Urothelium cell line (cell line): ENCODE data around the gene CTAGE15.
"Not testable (repeated sequence)": the region's sequence is repeated elsewhere in the genome, so short reads cannot be mapped to it uniquely, and the experiment has no call there.

ENCODE experiments used
- DNase-seq: peaks from one replicate; pipeline ENCODE4 v3.0.0; 2011; ENCODE audit warnings: low spot score, mixed read lengths
- FAIRE-seq: peaks from 2 replicates; lab custom pipeline; 2011; peaks lifted over from hg19 to GRCh38; lab: Jason Lieb, UNC

The CTAGE15 gene

GRCh38 chr7:143571501-143571900, at the start of gene CTAGE15:
Gene CTAGE15, plus strand, starts transcription at chr7:143571801. Its CDS starts 17 bp downstream, at chr7:143571818.
- not testable (repeated sequence) for FAIRE-seq, DNase-seq

GRCh38 chr7:143522309-143522916, 49.2 kb upstream of the CTAGE15 start:
- not testable (repeated sequence) for DNase-seq, FAIRE-seq

- not testable (repeated sequence) for DNase-seq, FAIRE-seq
These were observed 40.3 kb upstream of the CTAGE15 start for GRCh38 chr7:143531169-143531926.

- DNase-seq, FAIRE-seq: not testable (repeated sequence)
These were observed 39.7 kb upstream of the CTAGE15 start for GRCh38 chr7:143531932-143532331.

GRCh38 chr7:143533213-143533839, 38.3 kb upstream of the CTAGE15 start:
- not testable (repeated sequence) for FAIRE-seq, DNase-seq

GRCh38 chr7:143536443-143536842, 35.2 kb upstream of the CTAGE15 start:
- DNase-seq, FAIRE-seq: not testable (repeated sequence)

- not testable (repeated sequence) for FAIRE-seq
These were observed 28.1 kb upstream of the CTAGE15 start for GRCh38 chr7:143543288-143544038.

GRCh38 chr7:143555968-143556367, 15.6 kb upstream of the CTAGE15 start:
- not testable (repeated sequence) for FAIRE-seq

More at GRCh38 chr7:143543288-143544038, 28.1 kb upstream of the CTAGE15 start:
- DNase-seq: not testable (repeated sequence)

GRCh38 chr7:143563306-143563705, 8.3 kb upstream of the CTAGE15 start:
- DNase-seq, FAIRE-seq: not testable (repeated sequence)

More at GRCh38 chr7:143555968-143556367, 15.6 kb upstream of the CTAGE15 start:
- DNase-seq: not testable (repeated sequence)

- not testable (repeated sequence) for DNase-seq, FAIRE-seq
These were observed 5.6 kb upstream of the CTAGE15 start for GRCh38 chr7:143566001-143566400.

GRCh38 chr7:143588183-143588582, 16.6 kb downstream of the CTAGE15 start:
- FAIRE-seq, DNase-seq: not testable (repeated sequence)

- DNase-seq, FAIRE-seq: not testable (repeated sequence)
These were observed 18.3 kb downstream of the CTAGE15 start for GRCh38 chr7:143589897-143590296.

- FAIRE-seq: not testable (repeated sequence)
These were observed 26.5 kb downstream of the CTAGE15 start for GRCh38 chr7:143598086-143598485.

GRCh38 chr7:143603549-143603948, 31.9 kb downstream of the CTAGE15 start:
- FAIRE-seq, DNase-seq: not testable (repeated sequence)

More at GRCh38 chr7:143598086-143598485, 26.5 kb downstream of the CTAGE15 start:
- DNase-seq: not testable (repeated sequence)

- FAIRE-seq, DNase-seq: not testable (repeated sequence)
These were observed 34.5 kb downstream of the CTAGE15 start for GRCh38 chr7:143606088-143606487.

- not testable (repeated sequence) for FAIRE-seq
These were observed 43.9 kb downstream of the CTAGE15 start for GRCh38 chr7:143615545-143615944.

GRCh38 chr7:143617204-143617603, 45.6 kb downstream of the CTAGE15 start:
- DNase-seq, FAIRE-seq: not testable (repeated sequence)

More at GRCh38 chr7:143615545-143615944, 43.9 kb downstream of the CTAGE15 start:
- DNase-seq: not testable (repeated sequence)

GRCh38 chr7:143620058-143620457, 48.5 kb downstream of the CTAGE15 start:
- not testable (repeated sequence) for DNase-seq, FAIRE-seq

- FAIRE-seq, DNase-seq: not testable (repeated sequence)
These were observed 49.0 kb downstream of the CTAGE15 start, which contains the start of gene TCAF2 for GRCh38 chr7:143620646-143621045. Gene TCAF2, plus strand, starts transcription at chr7:143620974.

GRCh38 chr7:143621175-143621574, 49.6 kb downstream of the CTAGE15 start:
- DNase-seq, FAIRE-seq: not testable (repeated sequence)
